Measurements from ENCODE around the gene SCUBE1.

DNA sequence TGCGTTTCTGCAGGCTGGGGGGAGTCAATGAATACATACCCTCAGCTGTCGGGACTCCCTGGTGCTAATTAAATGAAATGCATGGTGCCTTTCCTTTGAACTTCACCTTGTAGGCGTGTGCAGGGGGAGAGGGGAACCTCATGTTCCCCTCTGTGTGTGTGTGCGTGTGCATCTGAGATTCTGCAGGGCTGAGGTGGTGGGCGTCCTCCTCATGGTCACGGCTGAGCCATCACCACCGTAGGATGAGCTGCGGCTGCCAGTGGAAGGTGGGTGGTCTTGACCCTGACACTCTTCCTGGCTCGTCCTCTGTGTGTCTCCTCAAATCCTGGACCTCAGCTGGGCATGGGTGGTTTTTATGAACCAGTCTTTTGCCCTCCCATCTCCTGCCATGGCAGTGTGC, 103.2 kb downstream of the SCUBE1 start:
- TF ChIP-seq, protein P1, sequence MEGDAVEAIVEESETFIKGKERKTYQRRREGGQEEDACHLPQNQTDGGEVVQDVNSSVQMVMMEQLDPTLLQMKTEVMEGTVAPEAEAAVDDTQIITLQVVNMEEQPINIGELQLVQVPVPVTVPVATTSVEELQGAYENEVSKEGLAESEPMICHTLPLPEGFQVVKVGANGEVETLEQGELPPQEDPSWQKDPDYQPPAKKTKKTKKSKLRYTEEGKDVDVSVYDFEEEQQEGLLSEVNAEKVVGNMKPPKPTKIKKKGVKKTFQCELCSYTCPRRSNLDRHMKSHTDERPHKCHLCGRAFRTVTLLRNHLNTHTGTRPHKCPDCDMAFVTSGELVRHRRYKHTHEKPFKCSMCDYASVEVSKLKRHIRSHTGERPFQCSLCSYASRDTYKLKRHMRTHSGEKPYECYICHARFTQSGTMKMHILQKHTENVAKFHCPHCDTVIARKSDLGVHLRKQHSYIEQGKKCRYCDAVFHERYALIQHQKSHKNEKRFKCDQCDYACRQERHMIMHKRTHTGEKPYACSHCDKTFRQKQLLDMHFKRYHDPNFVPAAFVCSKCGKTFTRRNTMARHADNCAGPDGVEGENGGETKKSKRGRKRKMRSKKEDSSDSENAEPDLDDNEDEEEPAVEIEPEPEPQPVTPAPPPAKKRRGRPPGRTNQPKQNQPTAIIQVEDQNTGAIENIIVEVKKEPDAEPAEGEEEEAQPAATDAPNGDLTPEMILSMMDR (IDR thresholded peaks at IDR 0.05; ENCODE audit: extremely low read depth in 1 of 2, insufficient read depth in 1 of 2, low read depth in 1 of 2, low read length in 2 of 2) = no peak
- no peak for TF ChIP-seq POLR2A (IDR thresholded peaks at IDR 0.05; ENCODE audit: low read depth, low read length)
- TF ChIP-seq POLR2AphosphoS5 (IDR thresholded peaks at IDR 0.05; ENCODE audit: insufficient read depth, low read depth, low read length) = no peak
- no peak for TF ChIP-seq EZH2 (IDR thresholded peaks at IDR 0.05; ENCODE audit: borderline replicate concordance, low read depth, low read length, severe bottlenecking)
- no peak for TF ChIP-seq MYC (IDR thresholded peaks at IDR 0.05; ENCODE audit: low read depth, low read length)

Measured in endothelial cell of umbilical vein (primary cell).